T-helper 1 cell treated with Interleukin-12 subunit alpha and Interleukin-12 subunit beta and Interleukin-4 antibody, amounts not matched to agents 30 μg/mL and 1 μg/mL, for 36 hours (primary cell): ENCODE measurements around the gene MACROH2A1.

Source experiments
- H3K27ac Mint-ChIP-seq: one replicate; pipeline ENCODE4 v1.8.0; 2021; ENCODE audit warnings: mild to moderate bottlenecking, mixed read lengths
- H3K27me3 Mint-ChIP-seq: one replicate; pipeline ENCODE4 v1.8.0; 2021; ENCODE audit warnings: low read depth, mixed read lengths
- H3K36me3 Mint-ChIP-seq: one replicate; pipeline ENCODE4 v1.8.0; 2021; ENCODE audit warnings: low read depth, mixed read lengths
- H3K4me1 Mint-ChIP-seq: one replicate; pipeline ENCODE4 v1.8.0; 2021; ENCODE audit warnings: low read depth, mixed read lengths
- H3K4me3 Mint-ChIP-seq: one replicate; pipeline ENCODE4 v1.8.0; 2021; ENCODE audit warnings: mild to moderate bottlenecking, moderate library complexity, mixed read lengths
- H3K9me3 Mint-ChIP-seq: one replicate; pipeline ENCODE4 v1.8.0; 2021; ENCODE audit warnings: mixed read lengths

Gene MACROH2A1

DNA sequence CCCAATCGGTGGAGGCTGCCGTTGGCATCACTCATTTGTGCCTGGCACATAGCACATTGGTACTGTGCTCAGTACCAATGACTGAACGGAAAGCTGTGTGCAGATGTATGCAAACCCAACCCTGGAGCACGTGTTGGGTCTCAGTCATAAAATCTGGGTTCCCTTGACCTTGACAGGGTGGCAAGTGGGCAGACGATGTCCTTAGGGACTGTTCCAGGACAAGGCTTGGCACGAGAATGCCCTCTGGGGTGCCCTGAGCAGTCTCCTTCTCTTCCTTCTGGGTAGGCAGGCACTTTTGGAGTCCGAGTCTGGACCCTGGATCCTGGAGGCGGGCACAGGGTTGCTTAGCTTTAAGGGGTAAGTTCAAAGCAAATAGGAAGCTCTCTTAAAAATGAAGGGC is 75.8 kb downstream of the MACROH2A1 start:
- H3K9me3 Mint-ChIP-seq: no peaks in the 10 kb centered on the region
- H3K27ac Mint-ChIP-seq: no peak overlapping the region
- H3K4me1 Mint-ChIP-seq: peaks cover 12% of the 10 kb centered on the region
- H3K4me3 Mint-ChIP-seq: no peak overlapping the region
- H3K36me3 Mint-ChIP-seq: no peaks in the 10 kb centered on the region
- H3K27me3 Mint-ChIP-seq: no peaks in the 10 kb centered on the region

DNA sequence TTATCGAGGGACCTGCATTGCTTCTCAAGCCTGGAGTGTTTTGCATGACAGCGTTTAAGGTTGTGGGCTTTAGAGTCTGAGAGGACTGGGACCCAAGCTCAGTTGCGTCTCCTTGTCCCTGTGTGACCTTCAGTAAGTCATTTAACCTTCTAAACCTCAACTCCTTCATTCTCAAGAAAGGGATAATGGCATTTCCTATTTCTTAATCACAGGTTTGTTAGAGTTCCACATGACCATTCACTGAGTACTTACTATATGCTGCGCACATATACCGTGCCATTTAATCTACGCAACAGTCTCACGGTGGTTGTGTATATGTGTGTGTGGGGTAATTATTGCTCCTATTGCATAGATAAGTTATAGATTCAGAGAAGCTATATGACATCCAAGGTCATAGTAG is 76.3 kb downstream of the MACROH2A1 start:
- H3K9me3 Mint-ChIP-seq: no peaks in the 10 kb centered on the region
- peaks cover 12% of the 10 kb centered on the region for H3K4me1 Mint-ChIP-seq
- H3K36me3 Mint-ChIP-seq: no peaks in the 10 kb centered on the region
- H3K4me3 Mint-ChIP-seq: no peak overlapping the region
- no peaks in the 10 kb centered on the region for H3K27me3 Mint-ChIP-seq
- H3K27ac Mint-ChIP-seq: no peak overlapping the region

DNA sequence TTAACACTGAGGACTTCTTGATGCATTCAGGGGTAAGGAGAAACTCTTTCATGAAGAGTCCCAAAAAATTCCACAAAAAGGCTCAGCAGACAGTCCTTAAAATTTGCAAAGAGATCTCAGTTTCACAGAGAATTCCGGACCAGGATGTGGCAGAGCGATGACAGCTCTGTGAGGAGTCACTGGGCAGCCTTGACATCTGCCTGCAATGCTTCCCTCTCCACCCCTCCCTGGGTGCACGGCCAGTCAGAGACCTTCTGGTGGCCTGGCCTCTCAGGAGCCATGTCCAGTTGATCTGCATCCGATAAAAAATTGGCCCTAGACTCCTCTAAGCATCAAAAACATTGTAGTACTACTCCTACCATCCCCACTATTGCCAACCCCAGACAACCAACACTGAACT is 76.8 kb downstream of the MACROH2A1 start:
- no peaks in the 10 kb centered on the region for H3K36me3 Mint-ChIP-seq
- no peak overlapping the region for H3K27ac Mint-ChIP-seq
- H3K4me3 Mint-ChIP-seq: no peak overlapping the region
- no peaks in the 10 kb centered on the region for H3K9me3 Mint-ChIP-seq
- peaks cover 14% of the 10 kb centered on the region for H3K4me1 Mint-ChIP-seq
- H3K27me3 Mint-ChIP-seq: no peaks in the 10 kb centered on the region

DNA sequence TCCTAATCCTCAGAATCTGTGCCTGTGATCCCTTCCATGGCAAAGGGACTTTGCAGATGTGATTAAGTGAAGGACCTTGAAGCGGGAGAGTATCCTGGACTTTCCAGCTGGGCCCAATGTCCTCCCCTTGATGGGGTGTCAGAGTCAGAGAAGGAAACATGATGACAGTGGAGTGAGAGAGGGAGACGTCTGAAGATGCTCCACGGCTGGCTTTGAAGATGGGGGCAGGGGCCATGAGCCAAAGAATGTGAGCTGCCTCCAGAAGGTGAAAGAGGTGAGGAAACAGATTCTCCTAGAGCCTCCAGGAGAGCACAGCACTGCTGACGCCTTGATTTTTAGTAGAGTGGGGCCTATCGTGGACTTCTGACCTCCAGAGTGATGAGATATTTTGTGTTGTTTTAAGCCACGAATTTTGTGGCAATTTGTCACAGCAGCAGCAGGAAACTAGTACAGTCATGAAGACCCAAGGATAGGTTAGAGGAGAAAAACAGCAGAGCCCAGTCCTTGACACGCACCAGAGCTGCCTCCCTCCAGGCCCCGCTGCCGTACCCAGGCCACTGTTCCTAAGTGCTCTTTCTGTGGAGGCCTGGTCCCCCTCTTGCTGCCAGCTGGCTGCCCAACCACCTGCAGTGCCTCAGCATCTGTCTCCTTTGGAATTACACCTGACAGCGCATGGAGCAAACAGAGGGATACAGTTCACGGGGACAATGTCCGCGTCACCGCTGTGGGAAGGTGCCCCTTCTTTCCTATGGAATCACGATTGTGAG is 78.1 kb downstream of the MACROH2A1 start:
- Mint-ChIP-seq H3K4me3 (no peak overlapping the region), H3K36me3 (no peaks in the 10 kb centered on the region), H3K27ac (no peak overlapping the region), H3K9me3 (no peaks in the 10 kb centered on the region), H3K4me1 (peaks cover 14% of the 10 kb centered on the region), H3K27me3 (no peaks in the 10 kb centered on the region)

DNA sequence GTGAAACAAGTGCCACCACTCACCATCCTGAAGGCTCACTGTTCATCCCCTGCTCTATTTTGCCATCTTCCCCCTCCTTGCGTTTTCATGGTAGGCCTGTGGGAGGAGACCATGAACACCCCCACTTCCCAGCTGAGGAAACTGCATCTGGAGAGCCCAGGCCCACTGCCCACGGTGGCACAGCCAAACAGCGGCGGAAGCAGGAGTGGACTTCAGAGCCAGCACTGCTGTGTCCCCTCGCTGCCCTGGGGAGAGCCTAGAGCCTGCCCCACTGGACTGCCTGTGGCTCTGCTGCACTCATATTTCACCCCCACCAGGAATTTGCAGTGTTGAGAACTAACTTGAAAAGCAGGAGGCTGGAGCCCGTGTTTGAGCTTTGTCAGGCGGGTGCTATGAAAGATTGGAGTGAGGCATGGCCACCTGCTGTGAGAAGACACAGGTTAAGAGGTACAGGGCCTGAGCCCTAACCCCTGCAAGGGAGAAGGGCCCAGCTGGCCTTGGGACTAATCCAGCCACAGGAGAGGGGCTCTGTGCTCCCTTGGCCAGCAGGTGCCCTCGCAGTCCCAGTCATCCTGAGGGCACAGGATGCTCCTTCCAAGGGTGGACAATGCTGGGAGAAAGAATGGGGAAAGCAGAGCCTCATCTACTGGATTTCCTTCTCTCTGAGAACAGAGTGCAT is 79.0 kb downstream of the MACROH2A1 start:
- H3K9me3 Mint-ChIP-seq: no peaks in the 10 kb centered on the region
- peaks cover 11% of the 10 kb centered on the region for H3K4me1 Mint-ChIP-seq
- H3K36me3 Mint-ChIP-seq: no peaks in the 10 kb centered on the region
- no peaks in the 10 kb centered on the region for H3K27me3 Mint-ChIP-seq
- no peak overlapping the region for H3K27ac Mint-ChIP-seq
- no peak overlapping the region for H3K4me3 Mint-ChIP-seq

DNA sequence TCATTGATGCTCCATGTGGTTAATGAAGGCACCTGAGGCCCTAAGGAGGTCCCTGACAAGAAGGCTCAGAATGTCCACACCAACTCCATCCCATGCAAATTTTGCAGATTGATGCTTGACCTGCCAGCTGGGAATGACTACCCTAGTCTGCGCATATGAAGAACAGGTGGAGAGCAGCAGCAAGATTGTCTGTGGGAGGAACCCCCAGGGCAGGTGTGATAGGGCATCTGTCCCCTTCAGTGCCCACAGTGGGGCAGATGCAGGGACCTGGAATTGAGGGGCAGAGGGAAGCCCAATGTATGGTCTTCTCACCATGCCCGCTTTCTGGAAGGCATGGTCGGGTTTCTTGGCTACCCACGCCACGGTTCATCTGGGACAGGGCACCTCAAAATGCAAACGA is 79.6 kb downstream of the MACROH2A1 start:
- Mint-ChIP-seq H3K27me3 (no peaks in the 10 kb centered on the region), H3K4me3 (no peak overlapping the region), H3K36me3 (no peaks in the 10 kb centered on the region), H3K4me1 (peaks cover 11% of the 10 kb centered on the region), H3K9me3 (no peaks in the 10 kb centered on the region), H3K27ac (no peak overlapping the region)

DNA sequence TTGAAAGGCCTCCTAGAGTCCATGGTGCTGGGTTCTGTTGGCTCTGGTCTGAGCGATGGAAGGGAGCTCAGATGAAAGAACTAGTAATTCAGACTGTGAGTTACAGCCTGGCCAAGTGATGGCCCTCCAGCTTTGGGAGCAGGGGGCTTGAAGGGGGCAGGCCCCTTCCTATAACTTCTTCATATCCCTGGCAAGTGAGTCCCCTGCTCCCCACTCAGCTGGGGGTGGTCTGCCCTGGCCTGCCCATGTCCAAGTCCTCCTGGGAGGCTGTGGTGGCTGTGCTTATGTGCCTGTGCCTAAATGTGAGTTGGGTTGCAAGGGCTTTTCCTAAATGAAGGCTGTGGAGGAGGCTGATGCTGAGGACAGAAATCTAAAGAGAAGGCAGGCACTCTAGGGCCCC is 80.1 kb downstream of the MACROH2A1 start:
- Mint-ChIP-seq H3K4me3 (no peak overlapping the region), H3K36me3 (peaks cover 3% of the 10 kb centered on the region), H3K27ac (no peak overlapping the region), H3K27me3 (no peaks in the 10 kb centered on the region), H3K4me1 (peaks cover 17% of the 10 kb centered on the region), H3K9me3 (no peaks in the 10 kb centered on the region)

DNA sequence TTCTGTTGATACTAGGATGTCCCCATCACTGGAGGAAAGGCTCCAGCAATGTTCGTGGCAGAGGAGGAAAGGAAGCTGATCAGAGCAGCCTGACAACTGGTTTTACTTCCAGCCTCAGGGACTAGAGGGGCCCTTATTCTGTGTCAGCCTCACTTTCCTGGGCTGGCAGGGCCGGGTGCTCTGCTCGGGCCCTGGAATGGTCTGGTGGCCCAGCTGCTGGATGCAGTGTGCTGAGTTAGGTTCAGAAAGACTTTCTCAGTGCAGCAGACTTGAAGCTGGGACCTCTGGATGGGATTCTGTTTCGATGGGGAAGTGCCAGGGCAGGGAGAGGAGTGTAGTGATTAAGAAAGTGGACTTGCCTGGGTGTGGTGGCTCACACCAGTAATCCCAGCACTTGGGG is 81.0 kb downstream of the MACROH2A1 start:
- Mint-ChIP-seq H3K4me1 (peaks cover 26% of the 10 kb centered on the region), H3K4me3 (no peak overlapping the region), H3K36me3 (peaks cover 3% of the 10 kb centered on the region), H3K27ac (no peak overlapping the region), H3K27me3 (no peaks in the 10 kb centered on the region), H3K9me3 (no peaks in the 10 kb centered on the region)

DNA sequence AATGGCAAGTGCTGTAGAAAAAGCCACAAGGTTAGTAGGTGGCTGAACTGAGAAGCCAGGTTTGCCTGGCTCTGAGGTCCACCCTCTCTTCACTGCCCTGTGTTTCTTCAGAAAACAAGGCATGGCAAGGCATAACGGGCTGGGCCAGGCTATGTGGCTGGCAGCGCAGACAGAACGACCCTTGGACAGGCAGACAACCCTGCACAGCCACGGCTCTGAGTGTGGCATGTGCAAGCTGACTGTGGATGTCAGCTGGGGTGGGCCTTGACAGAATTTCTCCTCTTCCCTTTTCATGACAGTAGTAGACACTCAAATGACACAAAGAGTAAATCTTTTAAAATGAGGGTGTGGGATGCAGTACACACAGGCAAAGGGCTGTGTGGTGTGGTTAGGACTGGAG is 81.7 kb downstream of the MACROH2A1 start:
- Mint-ChIP-seq H3K4me1 (peaks cover 31% of the 10 kb centered on the region), H3K36me3 (peaks cover 3% of the 10 kb centered on the region), H3K4me3 (no peak overlapping the region), H3K27me3 (no peaks in the 10 kb centered on the region), H3K9me3 (no peaks in the 10 kb centered on the region), H3K27ac (no peak overlapping the region)

DNA sequence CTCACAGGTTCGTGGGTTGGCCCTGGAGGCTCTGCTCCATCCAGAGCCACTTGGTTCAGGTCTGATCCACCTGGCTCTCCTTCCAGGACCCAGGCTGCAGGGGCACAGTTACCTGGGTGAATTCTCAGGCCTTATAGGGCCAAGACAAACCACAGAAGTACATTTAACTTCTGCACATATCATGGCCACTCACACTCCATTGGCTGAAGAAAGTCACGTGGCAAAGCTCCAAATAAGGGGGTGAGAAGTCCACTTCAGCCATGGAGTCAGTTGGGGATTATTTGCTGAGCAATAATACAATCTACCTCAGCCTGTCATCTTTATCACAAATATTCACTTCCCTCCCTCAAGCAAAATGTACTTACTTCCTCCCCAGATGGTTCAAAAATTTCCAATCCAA is 83.6 kb downstream of the MACROH2A1 start:
- Mint-ChIP-seq H3K36me3 (peaks cover 3% of the 10 kb centered on the region), H3K27ac (no peak overlapping the region), H3K9me3 (no peaks in the 10 kb centered on the region), H3K4me1 (peaks cover 40% of the 10 kb centered on the region), H3K4me3 (no peak overlapping the region), H3K27me3 (no peaks in the 10 kb centered on the region)

DNA sequence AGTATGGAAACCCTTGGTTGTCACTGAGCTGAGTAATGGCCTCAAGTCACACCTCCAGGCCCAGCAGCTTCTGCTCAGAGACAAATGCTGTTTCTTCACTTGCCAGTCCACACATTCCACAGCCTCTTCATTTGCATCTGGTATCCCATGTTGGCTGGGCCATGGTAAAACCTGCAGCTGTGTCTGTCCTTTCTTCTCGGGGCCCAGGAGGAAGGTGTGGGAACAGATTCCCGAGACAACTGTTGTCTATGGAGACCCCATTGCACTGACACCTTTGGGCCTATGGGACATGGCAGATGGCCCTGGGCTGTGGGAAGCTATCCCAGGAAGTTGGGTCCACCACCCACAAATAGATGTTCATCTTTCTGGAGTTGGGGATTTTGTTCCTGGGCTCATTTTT is 85.1 kb downstream of the MACROH2A1 start:
- Mint-ChIP-seq H3K27me3 (no peaks in the 10 kb centered on the region), H3K36me3 (peaks cover 3% of the 10 kb centered on the region), H3K4me1 (peaks cover 54% of the 10 kb centered on the region), H3K27ac (no peak overlapping the region), H3K4me3 (no peak overlapping the region), H3K9me3 (no peaks in the 10 kb centered on the region)

DNA sequence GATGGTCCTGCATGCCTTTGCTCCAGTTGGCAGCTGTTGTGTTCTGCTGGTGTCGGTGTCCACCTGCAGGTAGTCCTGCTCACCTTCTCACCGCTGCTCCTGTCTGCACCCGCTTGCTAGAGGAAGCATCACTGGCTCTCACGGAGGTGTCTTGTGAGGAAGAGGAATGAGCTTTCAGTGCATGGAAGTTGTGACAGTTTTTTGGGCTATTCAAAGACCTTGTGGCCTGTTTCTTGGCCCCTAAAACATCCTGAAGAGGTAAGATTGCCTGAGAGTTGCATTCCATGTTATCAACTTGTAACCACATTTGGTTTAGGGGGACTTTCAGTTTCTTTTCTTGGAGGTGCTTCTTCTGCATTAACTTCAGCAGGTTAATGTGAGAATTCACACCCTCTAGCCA is 85.6 kb downstream of the MACROH2A1 start:
- Mint-ChIP-seq H3K36me3 (peaks cover 3% of the 10 kb centered on the region), H3K27ac (peak overlapping the region; percentile 46), H3K4me3 (peak overlapping the region; percentile 12), H3K9me3 (no peaks in the 10 kb centered on the region), H3K4me1 (peaks cover 57% of the 10 kb centered on the region), H3K27me3 (no peaks in the 10 kb centered on the region)

DNA sequence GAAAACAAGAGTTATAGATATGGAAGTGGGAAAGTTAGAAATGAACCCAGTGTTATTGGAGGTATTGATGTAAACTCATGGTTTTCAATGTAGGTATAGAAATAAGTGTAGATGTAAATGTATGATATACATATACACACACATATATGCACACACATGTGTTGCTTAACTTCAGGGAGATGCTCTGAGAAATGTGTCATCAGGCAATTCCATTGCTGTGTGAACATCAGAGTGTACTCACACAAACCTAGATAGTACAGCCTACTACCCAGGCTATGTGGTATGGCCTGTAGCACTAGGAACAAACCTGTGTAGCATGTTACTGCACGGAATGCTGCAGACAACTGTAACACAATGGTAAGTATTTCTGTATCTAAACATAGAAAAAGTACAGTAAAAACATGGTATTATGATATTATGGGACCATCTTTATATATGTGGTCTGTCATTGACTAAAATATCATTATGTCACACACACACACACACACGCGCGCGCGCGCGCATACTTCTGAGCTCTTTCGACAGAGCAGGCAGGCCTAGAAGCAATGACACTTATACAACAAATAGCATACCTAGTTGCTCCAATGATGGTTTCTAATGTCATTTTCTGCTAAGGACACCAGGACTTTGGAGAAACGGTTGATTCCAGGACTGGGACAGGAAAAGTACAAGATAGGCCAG is 86.6 kb downstream of the MACROH2A1 start:
- peaks cover 3% of the 10 kb centered on the region for H3K36me3 Mint-ChIP-seq
- H3K4me1 Mint-ChIP-seq: peaks cover 55% of the 10 kb centered on the region
- H3K9me3 Mint-ChIP-seq: no peaks in the 10 kb centered on the region
- no peak overlapping the region for H3K27ac Mint-ChIP-seq
- no peak overlapping the region for H3K4me3 Mint-ChIP-seq
- H3K27me3 Mint-ChIP-seq: no peaks in the 10 kb centered on the region

DNA sequence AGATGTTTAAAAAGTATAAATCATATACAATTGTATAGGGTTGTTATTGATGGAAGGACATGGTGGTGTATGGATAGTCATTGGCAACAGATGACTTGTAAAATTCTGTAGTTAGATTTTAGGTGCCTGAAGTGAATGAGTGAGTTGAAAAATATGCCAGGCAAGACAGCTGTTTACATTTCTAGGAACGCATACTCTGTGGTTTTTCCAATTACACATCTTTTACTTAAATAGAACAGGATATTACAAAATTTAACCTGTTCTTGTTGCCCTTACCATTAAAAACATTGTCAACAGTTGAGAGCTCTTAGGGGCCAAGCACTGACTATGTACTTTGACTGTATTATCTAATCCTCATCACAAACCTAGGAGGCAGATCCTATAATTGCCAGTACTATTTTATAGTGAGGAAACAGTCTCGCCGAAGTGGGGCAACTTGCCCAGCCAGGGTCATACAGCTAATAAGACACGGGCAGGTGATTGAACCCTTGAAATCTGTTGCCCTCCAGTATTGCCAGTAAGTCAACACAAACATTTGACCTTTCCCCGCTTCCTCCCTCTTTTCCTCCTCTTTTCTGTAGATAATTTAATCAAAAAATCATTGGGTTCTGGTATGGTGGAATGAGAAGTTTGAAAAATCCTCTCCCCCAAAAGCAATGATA is 88.6 kb downstream of the MACROH2A1 start:
- Mint-ChIP-seq H3K4me3 (peak overlapping the region; percentile 31), H3K9me3 (no peaks in the 10 kb centered on the region), H3K36me3 (peaks cover 3% of the 10 kb centered on the region), H3K27ac (peak overlapping the region; percentile 63), H3K27me3 (no peaks in the 10 kb centered on the region), H3K4me1 (peaks cover 53% of the 10 kb centered on the region)
